Measurements from ENCODE around the gene CXXC4. TPM values are rescaled to one million over a fixed set of nuclear protein-coding genes. Genes with fewer than 3 reads are reported as not detected.
A peak's percentile ranks its signal among the peaks of the same experiment; 100 is the strongest.

CXXC4 gene
- total and polyA plus RNA-seq, 2 of the 13 experiments (the other 11 are each of a cell fraction or from before 2014, with no cell fraction given) = not detected

- TF ChIP-seq, protein P1, sequence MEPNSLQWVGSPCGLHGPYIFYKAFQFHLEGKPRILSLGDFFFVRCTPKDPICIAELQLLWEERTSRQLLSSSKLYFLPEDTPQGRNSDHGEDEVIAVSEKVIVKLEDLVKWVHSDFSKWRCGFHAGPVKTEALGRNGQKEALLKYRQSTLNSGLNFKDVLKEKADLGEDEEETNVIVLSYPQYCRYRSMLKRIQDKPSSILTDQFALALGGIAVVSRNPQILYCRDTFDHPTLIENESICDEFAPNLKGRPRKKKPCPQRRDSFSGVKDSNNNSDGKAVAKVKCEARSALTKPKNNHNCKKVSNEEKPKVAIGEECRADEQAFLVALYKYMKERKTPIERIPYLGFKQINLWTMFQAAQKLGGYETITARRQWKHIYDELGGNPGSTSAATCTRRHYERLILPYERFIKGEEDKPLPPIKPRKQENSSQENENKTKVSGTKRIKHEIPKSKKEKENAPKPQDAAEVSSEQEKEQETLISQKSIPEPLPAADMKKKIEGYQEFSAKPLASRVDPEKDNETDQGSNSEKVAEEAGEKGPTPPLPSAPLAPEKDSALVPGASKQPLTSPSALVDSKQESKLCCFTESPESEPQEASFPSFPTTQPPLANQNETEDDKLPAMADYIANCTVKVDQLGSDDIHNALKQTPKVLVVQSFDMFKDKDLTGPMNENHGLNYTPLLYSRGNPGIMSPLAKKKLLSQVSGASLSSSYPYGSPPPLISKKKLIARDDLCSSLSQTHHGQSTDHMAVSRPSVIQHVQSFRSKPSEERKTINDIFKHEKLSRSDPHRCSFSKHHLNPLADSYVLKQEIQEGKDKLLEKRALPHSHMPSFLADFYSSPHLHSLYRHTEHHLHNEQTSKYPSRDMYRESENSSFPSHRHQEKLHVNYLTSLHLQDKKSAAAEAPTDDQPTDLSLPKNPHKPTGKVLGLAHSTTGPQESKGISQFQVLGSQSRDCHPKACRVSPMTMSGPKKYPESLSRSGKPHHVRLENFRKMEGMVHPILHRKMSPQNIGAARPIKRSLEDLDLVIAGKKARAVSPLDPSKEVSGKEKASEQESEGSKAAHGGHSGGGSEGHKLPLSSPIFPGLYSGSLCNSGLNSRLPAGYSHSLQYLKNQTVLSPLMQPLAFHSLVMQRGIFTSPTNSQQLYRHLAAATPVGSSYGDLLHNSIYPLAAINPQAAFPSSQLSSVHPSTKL (CRISPR knock-in tag; IDR thresholded peaks at IDR 0.05) = peak; percentile 26; the same call in 1 of the 2 replicates
- TF ChIP-seq ZBTB20 (CRISPR knock-in tag; IDR thresholded peaks at IDR 0.05; ENCODE audit: borderline replicate concordance, low read depth) (no peak), STAT6 (CRISPR knock-in tag; IDR thresholded peaks at IDR 0.05; ENCODE audit: borderline replicate concordance) (no peak), MIXL1 (CRISPR knock-in tag; IDR thresholded peaks at IDR 0.05) (0 out of 2 replicates have a peak, but pooled peaks have one; percentile 39), MTF1 (CRISPR knock-in tag; IDR thresholded peaks at IDR 0.05) (no peak), ZNF724P (CRISPR knock-in tag; IDR thresholded peaks at IDR 0.05; ENCODE audit: borderline replicate concordance) (no peak), HOXA9 (CRISPR knock-in tag; IDR thresholded peaks at IDR 0.05; ENCODE audit: borderline replicate concordance) (no peak), HNF4A (CRISPR knock-in tag; IDR thresholded peaks at IDR 0.05) (peak; percentile 66; the same call in 1 of the 2 replicates), ZNF512B (CRISPR knock-in tag; IDR thresholded peaks at IDR 0.05; ENCODE audit: borderline replicate concordance) (no peak), IRF2 (CRISPR knock-in tag; IDR thresholded peaks at IDR 0.05) (no peak), KAT7 (CRISPR knock-in tag; IDR thresholded peaks at IDR 0.05; ENCODE audit: borderline replicate concordance) (no peak), NR2F1 (CRISPR knock-in tag; IDR thresholded peaks at IDR 0.05) (peak in 1 of 2 experiments; percentile 47; a peak in 1 of 4 replicates), ZNF431 (CRISPR knock-in tag; IDR thresholded peaks at IDR 0.05; ENCODE audit: borderline replicate concordance, low read depth) (no peak), FOXA3 (CRISPR knock-in tag; IDR thresholded peaks at IDR 0.05) (peak; percentile 47), NR2F6 (IDR thresholded peaks at IDR 0.05) (peak; percentile 52; the same call in 1 of the 2 replicates), NR2F6 (CRISPR knock-in tag; IDR thresholded peaks at IDR 0.05) (no peak)
- TF ChIP-seq, protein P2, sequence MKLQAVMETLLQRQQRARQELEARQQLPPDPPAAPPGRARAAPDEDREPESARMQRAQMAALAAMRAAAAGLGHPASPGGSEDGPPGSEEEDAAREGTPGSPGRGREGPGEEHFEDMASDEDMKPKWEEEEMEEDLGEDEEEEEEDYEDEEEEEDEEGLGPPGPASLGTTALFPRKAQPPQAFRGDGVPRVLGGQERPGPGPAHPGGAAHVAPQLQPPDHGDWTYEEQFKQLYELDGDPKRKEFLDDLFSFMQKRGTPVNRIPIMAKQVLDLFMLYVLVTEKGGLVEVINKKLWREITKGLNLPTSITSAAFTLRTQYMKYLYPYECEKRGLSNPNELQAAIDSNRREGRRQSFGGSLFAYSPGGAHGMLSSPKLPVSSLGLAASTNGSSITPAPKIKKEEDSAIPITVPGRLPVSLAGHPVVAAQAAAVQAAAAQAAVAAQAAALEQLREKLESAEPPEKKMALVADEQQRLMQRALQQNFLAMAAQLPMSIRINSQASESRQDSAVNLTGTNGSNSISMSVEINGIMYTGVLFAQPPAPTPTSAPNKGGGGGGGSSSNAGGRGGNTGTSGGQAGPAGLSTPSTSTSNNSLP (IDR thresholded peaks at IDR 0.05; ENCODE audit: low read depth, low read length) = peak; percentile 64; the same call in 1 of the 2 replicates
Measured at GRCh38 chr4:104494185-104494584, 509 bp downstream of the CXXC4 start (continued).

All from HepG2 (cell line).